GM23338 (cell line): ENCODE results near the gene DYRK4. TPM values are rescaled to one million over a fixed set of nuclear protein-coding genes. Genes with fewer than 3 reads are reported as not detected.

ENCODE experiments used
- CREB1 ChIP-seq: fragments of 250-450 bp; sonication (Bioruptor Pico); IDR thresholded peaks from 2 replicates; pipeline ENCODE4 v1.5.0; 2020; ENCODE audit warnings: low read depth, mild to moderate bottlenecking, moderate library complexity
- JUNB ChIP-seq: IDR thresholded peaks from one replicate; pipeline ENCODE4 v1.6.1; 2016; ENCODE audit warnings: antibody characterized with exemption; ENCODE audit not compliant: unreplicated experiment
- polyA plus RNA-seq: library from polyadenylated mRNA; unstranded; fragments of >200 nt; fragmentation: Nextera tagmentation; extraction: Ambion mirVana; gene quantifications from 2 replicates; pipeline ENCODE4 v1.2.1, GENCODE V29; 2016
- total RNA-seq: library from RNA; depleted of rRNA; stranded (reverse); fragments of >200 nt; shearing (Covaris generic); gene quantifications from 2 replicates; pipeline ENCODE4 v1.2.3, GENCODE V29; 2014
- TF ChIP-seq, protein P1 (sequence below): fragments of 250-450 bp; sonication (Bioruptor Pico); IDR thresholded peaks from 2 replicates; pipeline ENCODE4 v1.5.0; 2020; ENCODE audit warnings: mild to moderate bottlenecking, moderate library complexity
- TF ChIP-seq, protein P2 (sequence below), 2 experiments: fragments of 200-600 bp in 1 of 2; sonication (generic) in 1 of 2; conservative IDR thresholded peaks; 2 replicates each; pipeline versions ENCODE4 v1.5.1 to v1.6.1; 2016 to 2017; ENCODE audit warnings: antibody characterized with exemption in 2 of 2, low read depth in 2 of 2, mild to moderate bottlenecking in 2 of 2, moderate library complexity in 1 of 2
- TF ChIP-seq, protein P3 (sequence below): IDR thresholded peaks from one replicate; pipeline ENCODE4 v1.6.1; 2018; ENCODE audit warnings: antibody characterized with exemption; ENCODE audit not compliant: unreplicated experiment

The DYRK4 gene
- total and polyA plus RNA-seq, 2 experiments from 2014 or later: 11.3 to 16.9 TPM

DNA sequence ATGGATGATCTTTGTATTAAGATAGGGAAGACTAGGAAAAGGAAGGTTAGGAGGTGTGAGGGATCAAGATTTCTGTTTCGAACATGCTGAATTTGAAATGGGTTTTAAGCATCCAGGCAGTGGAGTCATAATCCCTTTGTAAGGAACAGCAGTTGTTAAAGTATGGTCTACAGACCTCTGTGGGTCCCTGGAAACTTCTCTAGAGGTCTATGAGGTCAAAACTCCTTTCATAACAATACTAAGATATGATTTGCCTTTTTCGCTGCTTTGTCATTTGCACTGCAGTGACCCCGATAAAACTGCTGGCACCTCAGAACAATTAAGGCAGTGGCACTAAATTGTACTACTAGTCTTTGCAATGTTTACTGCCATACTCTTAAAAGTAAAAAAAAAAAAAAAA lies 21.8 kb upstream of the DYRK4 start (continued):
- TF ChIP-seq, protein P1, sequence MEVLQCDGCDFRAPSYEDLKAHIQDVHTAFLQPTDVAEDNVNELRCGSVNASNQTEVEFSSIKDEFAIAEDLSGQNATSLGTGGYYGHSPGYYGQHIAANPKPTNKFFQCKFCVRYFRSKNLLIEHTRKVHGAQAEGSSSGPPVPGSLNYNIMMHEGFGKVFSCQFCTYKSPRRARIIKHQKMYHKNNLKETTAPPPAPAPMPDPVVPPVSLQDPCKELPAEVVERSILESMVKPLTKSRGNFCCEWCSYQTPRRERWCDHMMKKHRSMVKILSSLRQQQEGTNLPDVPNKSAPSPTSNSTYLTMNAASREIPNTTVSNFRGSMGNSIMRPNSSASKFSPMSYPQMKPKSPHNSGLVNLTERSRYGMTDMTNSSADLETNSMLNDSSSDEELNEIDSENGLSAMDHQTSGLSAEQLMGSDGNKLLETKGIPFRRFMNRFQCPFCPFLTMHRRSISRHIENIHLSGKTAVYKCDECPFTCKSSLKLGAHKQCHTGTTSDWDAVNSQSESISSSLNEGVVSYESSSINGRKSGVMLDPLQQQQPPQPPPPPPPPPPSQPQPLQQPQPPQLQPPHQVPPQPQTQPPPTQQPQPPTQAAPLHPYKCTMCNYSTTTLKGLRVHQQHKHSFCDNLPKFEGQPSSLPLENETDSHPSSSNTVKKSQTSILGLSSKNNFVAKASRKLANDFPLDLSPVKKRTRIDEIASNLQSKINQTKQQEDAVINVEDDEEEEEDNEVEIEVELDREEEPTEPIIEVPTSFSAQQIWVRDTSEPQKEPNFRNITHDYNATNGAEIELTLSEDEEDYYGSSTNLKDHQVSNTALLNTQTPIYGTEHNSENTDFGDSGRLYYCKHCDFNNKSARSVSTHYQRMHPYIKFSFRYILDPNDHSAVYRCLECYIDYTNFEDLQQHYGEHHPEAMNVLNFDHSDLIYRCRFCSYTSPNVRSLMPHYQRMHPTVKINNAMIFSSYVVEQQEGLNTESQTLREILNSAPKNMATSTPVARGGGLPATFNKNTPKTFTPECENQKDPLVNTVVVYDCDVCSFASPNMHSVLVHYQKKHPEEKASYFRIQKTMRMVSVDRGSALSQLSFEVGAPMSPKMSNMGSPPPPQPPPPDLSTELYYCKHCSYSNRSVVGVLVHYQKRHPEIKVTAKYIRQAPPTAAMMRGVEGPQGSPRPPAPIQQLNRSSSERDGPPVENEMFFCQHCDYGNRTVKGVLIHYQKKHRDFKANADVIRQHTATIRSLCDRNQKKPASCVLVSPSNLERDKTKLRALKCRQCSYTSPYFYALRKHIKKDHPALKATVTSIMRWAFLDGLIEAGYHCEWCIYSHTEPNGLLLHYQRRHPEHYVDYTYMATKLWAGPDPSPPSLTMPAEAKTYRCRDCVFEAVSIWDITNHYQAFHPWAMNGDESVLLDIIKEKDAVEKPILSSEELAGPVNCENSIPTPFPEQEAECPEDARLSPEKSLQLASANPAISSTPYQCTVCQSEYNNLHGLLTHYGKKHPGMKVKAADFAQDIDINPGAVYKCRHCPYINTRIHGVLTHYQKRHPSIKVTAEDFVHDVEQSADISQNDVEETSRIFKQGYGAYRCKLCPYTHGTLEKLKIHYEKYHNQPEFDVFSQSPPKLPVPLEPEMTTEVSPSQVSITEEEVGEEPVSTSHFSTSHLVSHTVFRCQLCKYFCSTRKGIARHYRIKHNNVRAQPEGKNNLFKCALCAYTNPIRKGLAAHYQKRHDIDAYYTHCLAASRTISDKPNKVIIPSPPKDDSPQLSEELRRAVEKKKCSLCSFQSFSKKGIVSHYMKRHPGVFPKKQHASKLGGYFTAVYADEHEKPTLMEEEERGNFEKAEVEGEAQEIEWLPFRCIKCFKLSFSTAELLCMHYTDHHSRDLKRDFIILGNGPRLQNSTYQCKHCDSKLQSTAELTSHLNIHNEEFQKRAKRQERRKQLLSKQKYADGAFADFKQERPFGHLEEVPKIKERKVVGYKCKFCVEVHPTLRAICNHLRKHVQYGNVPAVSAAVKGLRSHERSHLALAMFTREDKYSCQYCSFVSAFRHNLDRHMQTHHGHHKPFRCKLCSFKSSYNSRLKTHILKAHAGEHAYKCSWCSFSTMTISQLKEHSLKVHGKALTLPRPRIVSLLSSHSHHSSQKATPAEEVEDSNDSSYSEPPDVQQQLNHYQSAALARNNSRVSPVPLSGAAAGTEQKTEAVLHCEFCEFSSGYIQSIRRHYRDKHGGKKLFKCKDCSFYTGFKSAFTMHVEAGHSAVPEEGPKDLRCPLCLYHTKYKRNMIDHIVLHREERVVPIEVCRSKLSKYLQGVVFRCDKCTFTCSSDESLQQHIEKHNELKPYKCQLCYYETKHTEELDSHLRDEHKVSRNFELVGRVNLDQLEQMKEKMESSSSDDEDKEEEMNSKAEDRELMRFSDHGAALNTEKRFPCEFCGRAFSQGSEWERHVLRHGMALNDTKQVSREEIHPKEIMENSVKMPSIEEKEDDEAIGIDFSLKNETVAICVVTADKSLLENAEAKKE (CRISPR knock-in tag): no peak
- TF ChIP-seq JUNB: no peak
- TF ChIP-seq, protein P2, sequence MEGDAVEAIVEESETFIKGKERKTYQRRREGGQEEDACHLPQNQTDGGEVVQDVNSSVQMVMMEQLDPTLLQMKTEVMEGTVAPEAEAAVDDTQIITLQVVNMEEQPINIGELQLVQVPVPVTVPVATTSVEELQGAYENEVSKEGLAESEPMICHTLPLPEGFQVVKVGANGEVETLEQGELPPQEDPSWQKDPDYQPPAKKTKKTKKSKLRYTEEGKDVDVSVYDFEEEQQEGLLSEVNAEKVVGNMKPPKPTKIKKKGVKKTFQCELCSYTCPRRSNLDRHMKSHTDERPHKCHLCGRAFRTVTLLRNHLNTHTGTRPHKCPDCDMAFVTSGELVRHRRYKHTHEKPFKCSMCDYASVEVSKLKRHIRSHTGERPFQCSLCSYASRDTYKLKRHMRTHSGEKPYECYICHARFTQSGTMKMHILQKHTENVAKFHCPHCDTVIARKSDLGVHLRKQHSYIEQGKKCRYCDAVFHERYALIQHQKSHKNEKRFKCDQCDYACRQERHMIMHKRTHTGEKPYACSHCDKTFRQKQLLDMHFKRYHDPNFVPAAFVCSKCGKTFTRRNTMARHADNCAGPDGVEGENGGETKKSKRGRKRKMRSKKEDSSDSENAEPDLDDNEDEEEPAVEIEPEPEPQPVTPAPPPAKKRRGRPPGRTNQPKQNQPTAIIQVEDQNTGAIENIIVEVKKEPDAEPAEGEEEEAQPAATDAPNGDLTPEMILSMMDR (conservative IDR thresholded peaks at IDR 0.05; ENCODE audit: low read depth in 2 of 2): no peak
- TF ChIP-seq CREB1 (CRISPR knock-in tag): no peak
- TF ChIP-seq, protein P3, sequence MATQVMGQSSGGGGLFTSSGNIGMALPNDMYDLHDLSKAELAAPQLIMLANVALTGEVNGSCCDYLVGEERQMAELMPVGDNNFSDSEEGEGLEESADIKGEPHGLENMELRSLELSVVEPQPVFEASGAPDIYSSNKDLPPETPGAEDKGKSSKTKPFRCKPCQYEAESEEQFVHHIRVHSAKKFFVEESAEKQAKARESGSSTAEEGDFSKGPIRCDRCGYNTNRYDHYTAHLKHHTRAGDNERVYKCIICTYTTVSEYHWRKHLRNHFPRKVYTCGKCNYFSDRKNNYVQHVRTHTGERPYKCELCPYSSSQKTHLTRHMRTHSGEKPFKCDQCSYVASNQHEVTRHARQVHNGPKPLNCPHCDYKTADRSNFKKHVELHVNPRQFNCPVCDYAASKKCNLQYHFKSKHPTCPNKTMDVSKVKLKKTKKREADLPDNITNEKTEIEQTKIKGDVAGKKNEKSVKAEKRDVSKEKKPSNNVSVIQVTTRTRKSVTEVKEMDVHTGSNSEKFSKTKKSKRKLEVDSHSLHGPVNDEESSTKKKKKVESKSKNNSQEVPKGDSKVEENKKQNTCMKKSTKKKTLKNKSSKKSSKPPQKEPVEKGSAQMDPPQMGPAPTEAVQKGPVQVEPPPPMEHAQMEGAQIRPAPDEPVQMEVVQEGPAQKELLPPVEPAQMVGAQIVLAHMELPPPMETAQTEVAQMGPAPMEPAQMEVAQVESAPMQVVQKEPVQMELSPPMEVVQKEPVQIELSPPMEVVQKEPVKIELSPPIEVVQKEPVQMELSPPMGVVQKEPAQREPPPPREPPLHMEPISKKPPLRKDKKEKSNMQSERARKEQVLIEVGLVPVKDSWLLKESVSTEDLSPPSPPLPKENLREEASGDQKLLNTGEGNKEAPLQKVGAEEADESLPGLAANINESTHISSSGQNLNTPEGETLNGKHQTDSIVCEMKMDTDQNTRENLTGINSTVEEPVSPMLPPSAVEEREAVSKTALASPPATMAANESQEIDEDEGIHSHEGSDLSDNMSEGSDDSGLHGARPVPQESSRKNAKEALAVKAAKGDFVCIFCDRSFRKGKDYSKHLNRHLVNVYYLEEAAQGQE: no peak
